Neutrophil (primary cell): Measurements from ENCODE around the gene UPB1.

ENCODE experiments used
- H3K27ac ChIP-seq: fragments of 200-600 bp; sonication (generic); 2 replicates; pipeline ENCODE4 v1.5.1; 2016; ENCODE audit warnings: mild to moderate bottlenecking, moderate library complexity
- H3K27me3 ChIP-seq: fragments of 200-600 bp; sonication (generic); 2 replicates; pipeline ENCODE4 v1.6.0; 2016; ENCODE audit warnings: mild to moderate bottlenecking
- H3K36me3 ChIP-seq: fragments of 200-600 bp; sonication (generic); 2 replicates; pipeline ENCODE4 v1.5.1; 2017
- H3K4me1 ChIP-seq, 2 experiments: fragments of 200-600 bp in 1 of 2; sonication (generic) in 1 of 2; 1 replicate in 1 of 2; 2 replicates in 1 of 2; pipeline versions ENCODE4 v1.5.1 to v1.6.1; 2013 to 2016; ENCODE audit warnings: low read depth in 1 of 2, low read length in 1 of 2, mild to moderate bottlenecking in 1 of 2, moderate library complexity in 1 of 2; ENCODE audit not compliant: control insufficient read depth in 1 of 2, insufficient read depth in 1 of 2
- H3K4me3 ChIP-seq, 2 experiments: fragments of 200-600 bp in 1 of 2; sonication (generic) in 1 of 2; 1 replicate in 1 of 2; 2 replicates in 1 of 2; pipeline ENCODE4 v1.5.1; 2013 to 2016; ENCODE audit warnings: low read depth in 1 of 2, low read length in 1 of 2, mild to moderate bottlenecking in 1 of 2, moderate library complexity in 1 of 2
- H3K9me3 ChIP-seq: fragments of 200-600 bp; sonication (generic); 2 replicates; pipeline ENCODE4 v1.5.1; 2016
- TF ChIP-seq, protein P1 (sequence below): fragments of 200-600 bp; sonication (generic); IDR thresholded peaks from 2 replicates; pipeline ENCODE4 v1.5.1; 2016; ENCODE audit warnings: antibody characterized with exemption

The UPB1 gene

DNA sequence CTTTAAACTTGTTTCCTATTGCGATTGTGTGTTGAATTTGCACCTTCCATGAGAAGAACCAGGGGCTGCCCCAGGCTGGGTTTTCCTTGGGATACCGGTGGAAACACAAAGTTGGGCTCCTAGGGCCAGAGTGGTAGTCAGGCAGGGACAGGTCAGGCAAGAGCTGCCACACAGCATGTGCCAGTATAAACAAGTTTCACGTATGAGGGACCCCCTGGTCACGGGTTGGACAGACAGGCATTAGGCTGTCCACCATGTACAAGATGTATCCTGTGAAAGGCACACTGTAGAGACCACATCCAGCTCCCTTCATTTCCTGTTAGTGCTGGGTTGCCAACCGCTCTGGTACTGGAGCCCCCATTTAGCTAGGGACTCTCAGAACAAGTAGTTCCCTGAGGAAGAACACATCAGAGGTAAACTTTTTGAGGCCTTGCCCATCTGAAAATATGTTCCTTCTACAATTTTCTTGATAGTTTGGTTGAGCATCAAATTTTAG lies 8.8 kb downstream of the UPB1 start:
- TF ChIP-seq, protein P1, sequence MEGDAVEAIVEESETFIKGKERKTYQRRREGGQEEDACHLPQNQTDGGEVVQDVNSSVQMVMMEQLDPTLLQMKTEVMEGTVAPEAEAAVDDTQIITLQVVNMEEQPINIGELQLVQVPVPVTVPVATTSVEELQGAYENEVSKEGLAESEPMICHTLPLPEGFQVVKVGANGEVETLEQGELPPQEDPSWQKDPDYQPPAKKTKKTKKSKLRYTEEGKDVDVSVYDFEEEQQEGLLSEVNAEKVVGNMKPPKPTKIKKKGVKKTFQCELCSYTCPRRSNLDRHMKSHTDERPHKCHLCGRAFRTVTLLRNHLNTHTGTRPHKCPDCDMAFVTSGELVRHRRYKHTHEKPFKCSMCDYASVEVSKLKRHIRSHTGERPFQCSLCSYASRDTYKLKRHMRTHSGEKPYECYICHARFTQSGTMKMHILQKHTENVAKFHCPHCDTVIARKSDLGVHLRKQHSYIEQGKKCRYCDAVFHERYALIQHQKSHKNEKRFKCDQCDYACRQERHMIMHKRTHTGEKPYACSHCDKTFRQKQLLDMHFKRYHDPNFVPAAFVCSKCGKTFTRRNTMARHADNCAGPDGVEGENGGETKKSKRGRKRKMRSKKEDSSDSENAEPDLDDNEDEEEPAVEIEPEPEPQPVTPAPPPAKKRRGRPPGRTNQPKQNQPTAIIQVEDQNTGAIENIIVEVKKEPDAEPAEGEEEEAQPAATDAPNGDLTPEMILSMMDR: no peak
- Histone ChIP-seq H3K4me3 (peak overlapping the region; percentile 21 to 32), H3K9me3 (no peaks in the 10 kb centered on the region), H3K4me1 (peaks cover 85 to 91% of the 10 kb centered on the region in 2 experiments), H3K27ac (peak overlapping the region; percentile 95), H3K36me3 (no peaks in the 10 kb centered on the region), H3K27me3 (no peaks in the 10 kb centered on the region)

DNA sequence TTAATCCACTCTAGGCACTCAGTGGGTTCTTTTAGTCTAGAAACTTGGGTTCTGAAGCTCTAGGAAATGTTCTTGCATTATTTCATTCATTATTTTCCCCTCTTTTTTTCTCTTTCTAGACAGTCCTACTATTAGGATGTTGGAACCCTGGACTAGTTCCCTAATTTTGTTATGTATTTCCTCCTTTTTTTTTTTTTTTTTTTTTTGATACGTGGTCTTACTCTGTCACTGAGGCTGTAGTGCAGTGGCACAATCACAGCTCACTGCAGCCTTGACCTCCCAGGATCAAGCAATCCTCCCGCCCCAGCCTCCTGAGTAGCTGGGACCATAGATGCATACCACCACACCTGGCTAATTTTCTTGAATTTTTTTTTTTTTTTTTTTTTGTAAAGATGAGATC lies 9.4 kb downstream of the UPB1 start:
- H3K4me3 ChIP-seq: peak overlapping the region in 1 of 2 experiments; percentile 50
- H3K27me3 ChIP-seq: no peaks in the 10 kb centered on the region
- no peaks in the 10 kb centered on the region for H3K9me3 ChIP-seq
- TF ChIP-seq, protein P1: no peak
- peak overlapping the region; percentile 95 for H3K27ac ChIP-seq
- H3K36me3 ChIP-seq: no peaks in the 10 kb centered on the region
- peaks cover 85 to 91% of the 10 kb centered on the region in 2 experiments for H3K4me1 ChIP-seq

DNA sequence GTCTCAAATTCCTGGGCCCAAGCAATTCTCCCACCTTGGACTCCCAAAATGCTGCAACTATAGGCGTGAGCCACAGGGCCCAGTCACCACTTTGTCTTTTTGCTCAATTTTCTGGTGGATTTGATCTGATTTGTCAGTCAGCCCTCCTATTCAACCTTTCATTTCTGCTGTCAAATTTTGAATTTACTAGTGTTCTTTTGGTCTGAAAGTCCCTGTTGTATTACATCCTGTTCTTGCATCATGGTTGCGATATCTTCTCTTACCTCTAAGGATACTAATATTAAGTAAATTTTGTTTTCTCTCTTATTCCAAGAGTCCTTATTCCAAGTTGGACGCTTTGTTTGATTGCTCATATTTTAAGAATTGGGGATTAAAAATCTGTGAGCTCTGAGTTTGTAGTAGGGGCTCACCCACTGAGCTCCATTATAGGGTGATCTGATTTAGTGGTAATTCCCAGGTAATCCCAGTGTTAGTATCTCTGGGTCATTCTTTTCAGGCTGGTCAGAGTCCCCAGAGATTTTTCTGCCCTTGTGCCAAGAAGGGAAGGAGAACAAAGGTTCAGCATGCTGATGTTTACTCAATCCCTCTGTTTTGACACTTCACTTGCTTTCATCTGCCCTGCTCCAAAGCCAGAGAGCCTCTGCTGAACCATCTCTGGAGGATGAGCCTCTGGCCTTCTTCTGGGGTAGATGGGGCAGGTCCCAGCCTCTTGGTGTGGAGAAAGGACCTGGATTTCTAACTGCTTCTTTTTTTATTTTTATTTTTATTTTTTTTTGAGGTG lies 10.0 kb downstream of the UPB1 start:
- H3K36me3 ChIP-seq: no peaks in the 10 kb centered on the region
- peak overlapping the region; percentile 13 to 50 for H3K4me3 ChIP-seq
- H3K4me1 ChIP-seq: peaks cover 86 to 93% of the 10 kb centered on the region in 2 experiments
- no peaks in the 10 kb centered on the region for H3K9me3 ChIP-seq
- peak overlapping the region; percentile 95 for H3K27ac ChIP-seq
- no peaks in the 10 kb centered on the region for H3K27me3 ChIP-seq
- TF ChIP-seq, protein P1: no peak

DNA sequence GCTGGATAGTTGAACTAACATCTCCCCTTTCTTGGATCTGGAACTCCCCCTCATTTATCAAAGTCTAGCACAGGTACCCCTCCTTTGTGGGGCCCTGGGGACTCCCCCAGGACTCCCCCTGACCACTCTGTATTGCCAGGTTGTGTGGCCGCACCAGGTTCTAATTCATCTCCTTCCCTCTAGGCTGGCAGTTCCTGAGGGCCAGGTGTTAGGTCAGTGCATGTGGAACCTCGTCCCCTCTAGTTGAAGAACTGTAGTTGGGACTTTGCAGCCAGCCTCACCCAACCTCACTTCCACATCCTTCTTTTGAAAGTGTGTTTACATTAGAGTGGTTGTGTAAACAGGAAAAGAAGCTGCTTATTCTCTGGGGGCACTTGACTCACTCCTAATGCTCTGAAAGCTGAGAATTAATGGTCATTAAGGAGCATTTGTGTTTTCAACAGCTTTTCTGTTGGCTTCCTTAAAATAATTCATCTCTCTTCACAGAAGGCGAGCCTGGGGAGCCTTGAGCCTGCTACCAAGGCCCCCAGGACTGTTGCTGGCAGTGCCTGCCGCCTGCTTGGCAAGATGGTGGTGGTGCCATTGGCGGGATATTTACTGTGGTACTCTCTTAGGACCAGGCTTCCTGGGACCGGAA lies 11.8 kb downstream of the UPB1 start:
- Histone ChIP-seq H3K36me3 (no peaks in the 10 kb centered on the region), H3K4me1 (peaks cover 96 to 100% of the 10 kb centered on the region in 2 experiments), H3K9me3 (no peaks in the 10 kb centered on the region), H3K4me3 (peak overlapping the region; percentile 18 to 50), H3K27me3 (no peaks in the 10 kb centered on the region), H3K27ac (peak overlapping the region; percentile 95)
- TF ChIP-seq, protein P1: no peak

DNA sequence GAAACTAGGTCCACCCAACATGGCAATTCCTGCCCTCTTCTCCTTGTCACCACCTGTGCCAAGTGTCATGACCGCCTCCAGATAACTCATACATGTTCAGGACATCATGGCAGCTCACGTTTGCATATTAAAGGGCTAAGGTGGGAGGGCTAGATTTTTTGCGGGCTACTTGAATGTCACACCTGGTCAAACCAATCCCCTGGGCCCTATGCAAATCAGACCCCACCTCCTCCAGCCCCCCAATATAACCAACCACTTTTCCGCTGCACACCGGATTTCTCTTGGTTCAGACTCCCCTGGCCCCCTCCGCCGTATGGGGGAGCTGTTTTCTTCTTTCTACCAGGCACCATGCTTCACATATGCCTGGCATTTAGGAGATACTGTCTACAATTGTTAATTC lies 12.6 kb downstream of the UPB1 start:
- no peaks in the 10 kb centered on the region for H3K27me3 ChIP-seq
- peaks cover 96 to 100% of the 10 kb centered on the region in 2 experiments for H3K4me1 ChIP-seq
- H3K36me3 ChIP-seq: no peaks in the 10 kb centered on the region
- peak overlapping the region; percentile 18 to 50 for H3K4me3 ChIP-seq
- TF ChIP-seq, protein P1: no peak
- H3K27ac ChIP-seq: peak overlapping the region; percentile 95
- H3K9me3 ChIP-seq: no peaks in the 10 kb centered on the region
